ENCODE results near the gene CAD. TPM values are rescaled to one million over a fixed set of nuclear protein-coding genes. Genes with fewer than 3 reads are reported as not detected.
"Not testable (repeated sequence)": the region's sequence is repeated elsewhere in the genome, so short reads cannot be mapped to it uniquely, and the experiment has no call there.

The CAD gene
- total and polyA plus RNA-seq, 4 donors, result 6.3 to 23.2 (median 13.5) TPM

DNA sequence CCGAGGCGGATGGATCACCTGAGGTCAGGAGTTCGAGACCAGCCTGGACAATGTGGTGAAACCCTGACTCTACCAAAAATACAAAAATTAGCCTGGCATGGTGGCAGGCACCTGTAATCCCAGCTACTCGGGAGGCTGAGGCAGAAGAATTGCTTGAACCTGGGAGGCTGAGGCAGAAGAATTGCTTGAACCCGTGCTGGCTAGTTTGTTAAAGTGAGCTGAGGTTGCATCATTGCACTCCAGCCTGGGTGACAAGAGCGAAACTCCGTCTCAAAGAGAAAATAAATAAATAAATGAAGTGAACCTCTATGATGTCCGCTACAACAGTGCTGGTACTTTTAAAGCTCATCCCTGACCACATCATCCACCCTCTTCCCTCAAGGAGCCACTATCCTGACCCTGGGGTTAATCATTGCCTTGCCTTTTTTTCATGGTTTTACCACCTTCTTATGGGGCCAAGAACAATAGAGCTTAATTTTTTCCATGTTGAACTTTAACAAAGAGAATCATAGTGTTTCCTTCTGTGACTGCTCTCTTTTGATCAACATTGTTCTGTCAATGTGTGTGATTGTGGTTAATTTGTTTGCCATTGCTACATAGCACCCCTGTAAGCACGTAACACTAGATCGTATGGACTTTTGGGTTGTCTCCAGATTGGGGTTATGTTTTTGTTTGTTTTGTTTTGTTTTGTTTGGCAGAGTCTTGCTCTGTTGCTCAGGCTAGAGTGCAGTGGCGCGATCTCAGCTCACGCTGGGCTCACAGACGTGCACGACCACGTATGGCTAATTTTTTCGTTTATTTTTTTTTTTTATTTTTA, 22.4 kb upstream of the CAD start:
- DNase-seq (ENCODE audit: low spot score), result no peak
- Histone ChIP-seq H3K36me3 (ENCODE audit: control insufficient read depth in 4 of 4, insufficient read depth in 3 of 4, low read depth in 1 of 4, low read length in 3 of 4) (peaks cover 0 to 4% (median under 1%) of the 10 kb centered on the region in 4 donors), H3K9ac (ENCODE audit: low read depth in 1 of 2, low read length in 2 of 2) (peak overlapping the region in 1 of 2 donors; percentile 51), H3K9me3 (ENCODE audit: control insufficient read depth in 4 of 4, low read length in 3 of 4) (no peaks in the 10 kb centered on the region), H3K4me3 (ENCODE audit: low read depth in 1 of 3, low read length in 3 of 3) (no peak overlapping the region), H3K4me1 (ENCODE audit: control insufficient read depth in 4 of 4, insufficient read depth in 4 of 4, low read length in 3 of 4) (peaks cover 0 to 13% (median 5%) of the 10 kb centered on the region in 4 donors), H3K27me3 (ENCODE audit: control insufficient read depth in 4 of 4, insufficient read depth in 4 of 4, low read length in 3 of 4) (no peaks in the 10 kb centered on the region), H3K27ac (ENCODE audit: low read depth in 1 of 2, low read length in 2 of 2) (peak overlapping the region; percentile 69 to 94)
- TF ChIP-seq YY1 (IDR thresholded peaks at IDR 0.05) (peak; percentile 78), NR2F2 (IDR thresholded peaks at IDR 0.05) (no peak), HNF4A (conservative IDR thresholded peaks at IDR 0.05) (peak; percentile 80 to 85), TAF1 (conservative IDR thresholded peaks at IDR 0.05) (no peak), FOXA1 (IDR thresholded peaks at IDR 0.05) (peak; percentile 79), HNF4G (IDR thresholded peaks at IDR 0.05) (peak; percentile 35), SP1 (IDR thresholded peaks at IDR 0.05) (peak; percentile 81), JUND (IDR thresholded peaks at IDR 0.05) (peak in 1 of 2 donors; percentile 61), RXRA (IDR thresholded peaks at IDR 0.05) (peak; percentile 67 to 93), RAD21 (IDR thresholded peaks at IDR 0.05) (peak; percentile 51 to 56), FOXA2 (IDR thresholded peaks at IDR 0.05) (peak; percentile 91), GABPA (IDR thresholded peaks at IDR 0.05 in 1 of 2, conservative IDR thresholded peaks at IDR 0.05 in 1 of 2) (peak in 1 of 2 donors; percentile 19), EGR1 (IDR thresholded peaks at IDR 0.05; ENCODE audit: low read depth in 2 of 2) (peak in 1 of 2 donors; percentile 60)
- TF ChIP-seq, protein P1, sequence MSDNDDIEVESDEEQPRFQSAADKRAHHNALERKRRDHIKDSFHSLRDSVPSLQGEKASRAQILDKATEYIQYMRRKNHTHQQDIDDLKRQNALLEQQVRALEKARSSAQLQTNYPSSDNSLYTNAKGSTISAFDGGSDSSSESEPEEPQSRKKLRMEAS (IDR thresholded peaks at IDR 0.05), result peak; percentile 67
- TF ChIP-seq, protein P2, sequence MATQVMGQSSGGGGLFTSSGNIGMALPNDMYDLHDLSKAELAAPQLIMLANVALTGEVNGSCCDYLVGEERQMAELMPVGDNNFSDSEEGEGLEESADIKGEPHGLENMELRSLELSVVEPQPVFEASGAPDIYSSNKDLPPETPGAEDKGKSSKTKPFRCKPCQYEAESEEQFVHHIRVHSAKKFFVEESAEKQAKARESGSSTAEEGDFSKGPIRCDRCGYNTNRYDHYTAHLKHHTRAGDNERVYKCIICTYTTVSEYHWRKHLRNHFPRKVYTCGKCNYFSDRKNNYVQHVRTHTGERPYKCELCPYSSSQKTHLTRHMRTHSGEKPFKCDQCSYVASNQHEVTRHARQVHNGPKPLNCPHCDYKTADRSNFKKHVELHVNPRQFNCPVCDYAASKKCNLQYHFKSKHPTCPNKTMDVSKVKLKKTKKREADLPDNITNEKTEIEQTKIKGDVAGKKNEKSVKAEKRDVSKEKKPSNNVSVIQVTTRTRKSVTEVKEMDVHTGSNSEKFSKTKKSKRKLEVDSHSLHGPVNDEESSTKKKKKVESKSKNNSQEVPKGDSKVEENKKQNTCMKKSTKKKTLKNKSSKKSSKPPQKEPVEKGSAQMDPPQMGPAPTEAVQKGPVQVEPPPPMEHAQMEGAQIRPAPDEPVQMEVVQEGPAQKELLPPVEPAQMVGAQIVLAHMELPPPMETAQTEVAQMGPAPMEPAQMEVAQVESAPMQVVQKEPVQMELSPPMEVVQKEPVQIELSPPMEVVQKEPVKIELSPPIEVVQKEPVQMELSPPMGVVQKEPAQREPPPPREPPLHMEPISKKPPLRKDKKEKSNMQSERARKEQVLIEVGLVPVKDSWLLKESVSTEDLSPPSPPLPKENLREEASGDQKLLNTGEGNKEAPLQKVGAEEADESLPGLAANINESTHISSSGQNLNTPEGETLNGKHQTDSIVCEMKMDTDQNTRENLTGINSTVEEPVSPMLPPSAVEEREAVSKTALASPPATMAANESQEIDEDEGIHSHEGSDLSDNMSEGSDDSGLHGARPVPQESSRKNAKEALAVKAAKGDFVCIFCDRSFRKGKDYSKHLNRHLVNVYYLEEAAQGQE (IDR thresholded peaks at IDR 0.05), result peak; percentile 89
- TF ChIP-seq, protein P3, sequence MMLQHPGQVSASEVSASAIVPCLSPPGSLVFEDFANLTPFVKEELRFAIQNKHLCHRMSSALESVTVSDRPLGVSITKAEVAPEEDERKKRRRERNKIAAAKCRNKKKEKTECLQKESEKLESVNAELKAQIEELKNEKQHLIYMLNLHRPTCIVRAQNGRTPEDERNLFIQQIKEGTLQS (IDR thresholded peaks at IDR 0.05), result no peak
- TF ChIP-seq, protein P4, sequence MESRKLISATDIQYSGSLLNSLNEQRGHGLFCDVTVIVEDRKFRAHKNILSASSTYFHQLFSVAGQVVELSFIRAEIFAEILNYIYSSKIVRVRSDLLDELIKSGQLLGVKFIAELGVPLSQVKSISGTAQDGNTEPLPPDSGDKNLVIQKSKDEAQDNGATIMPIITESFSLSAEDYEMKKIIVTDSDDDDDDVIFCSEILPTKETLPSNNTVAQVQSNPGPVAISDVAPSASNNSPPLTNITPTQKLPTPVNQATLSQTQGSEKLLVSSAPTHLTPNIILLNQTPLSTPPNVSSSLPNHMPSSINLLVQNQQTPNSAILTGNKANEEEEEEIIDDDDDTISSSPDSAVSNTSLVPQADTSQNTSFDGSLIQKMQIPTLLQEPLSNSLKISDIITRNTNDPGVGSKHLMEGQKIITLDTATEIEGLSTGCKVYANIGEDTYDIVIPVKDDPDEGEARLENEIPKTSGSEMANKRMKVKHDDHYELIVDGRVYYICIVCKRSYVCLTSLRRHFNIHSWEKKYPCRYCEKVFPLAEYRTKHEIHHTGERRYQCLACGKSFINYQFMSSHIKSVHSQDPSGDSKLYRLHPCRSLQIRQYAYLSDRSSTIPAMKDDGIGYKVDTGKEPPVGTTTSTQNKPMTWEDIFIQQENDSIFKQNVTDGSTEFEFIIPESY (IDR thresholded peaks at IDR 0.05), result peak; percentile 66
- TF ChIP-seq, protein P5, sequence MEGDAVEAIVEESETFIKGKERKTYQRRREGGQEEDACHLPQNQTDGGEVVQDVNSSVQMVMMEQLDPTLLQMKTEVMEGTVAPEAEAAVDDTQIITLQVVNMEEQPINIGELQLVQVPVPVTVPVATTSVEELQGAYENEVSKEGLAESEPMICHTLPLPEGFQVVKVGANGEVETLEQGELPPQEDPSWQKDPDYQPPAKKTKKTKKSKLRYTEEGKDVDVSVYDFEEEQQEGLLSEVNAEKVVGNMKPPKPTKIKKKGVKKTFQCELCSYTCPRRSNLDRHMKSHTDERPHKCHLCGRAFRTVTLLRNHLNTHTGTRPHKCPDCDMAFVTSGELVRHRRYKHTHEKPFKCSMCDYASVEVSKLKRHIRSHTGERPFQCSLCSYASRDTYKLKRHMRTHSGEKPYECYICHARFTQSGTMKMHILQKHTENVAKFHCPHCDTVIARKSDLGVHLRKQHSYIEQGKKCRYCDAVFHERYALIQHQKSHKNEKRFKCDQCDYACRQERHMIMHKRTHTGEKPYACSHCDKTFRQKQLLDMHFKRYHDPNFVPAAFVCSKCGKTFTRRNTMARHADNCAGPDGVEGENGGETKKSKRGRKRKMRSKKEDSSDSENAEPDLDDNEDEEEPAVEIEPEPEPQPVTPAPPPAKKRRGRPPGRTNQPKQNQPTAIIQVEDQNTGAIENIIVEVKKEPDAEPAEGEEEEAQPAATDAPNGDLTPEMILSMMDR (IDR thresholded peaks at IDR 0.05; ENCODE audit: low read depth, low read length, missing input control), result no peak
- 41% methylated on average over 17 of the region's 17 CpGs for WGBS

DNA sequence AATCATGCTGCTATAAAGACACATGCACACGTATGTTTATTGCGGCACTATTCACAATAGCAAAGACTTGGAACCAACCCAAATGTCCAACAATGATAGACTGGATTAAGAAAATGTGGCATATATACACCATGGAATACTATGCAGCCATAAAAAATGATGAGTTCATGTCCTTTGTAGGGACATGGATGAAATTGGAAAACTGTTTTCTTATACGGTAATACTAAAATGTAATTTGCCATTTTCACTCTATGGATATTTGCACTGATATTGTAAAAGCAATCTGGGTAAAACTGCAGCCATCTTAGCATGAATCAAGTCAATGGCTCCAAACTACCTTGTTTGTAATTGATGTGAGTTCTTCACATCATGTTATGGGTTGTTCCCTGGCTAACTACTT, 21.4 kb upstream of the CAD start:
- H3K9ac ChIP-seq (ENCODE audit: low read depth in 1 of 2, low read length in 2 of 2); H3K9me3 ChIP-seq (ENCODE audit: control insufficient read depth in 4 of 4, low read length in 3 of 4); H3K27me3 ChIP-seq (ENCODE audit: control insufficient read depth in 4 of 4, insufficient read depth in 4 of 4, low read length in 3 of 4); DNase-seq (ENCODE audit: low spot score); H3K4me3 ChIP-seq (ENCODE audit: low read depth in 1 of 3, low read length in 3 of 3); H3K27ac ChIP-seq (ENCODE audit: low read depth in 1 of 2, low read length in 2 of 2): not testable (repeated sequence)
- Histone ChIP-seq H3K36me3 (ENCODE audit: control insufficient read depth in 4 of 4, insufficient read depth in 3 of 4, low read depth in 1 of 4, low read length in 3 of 4) (peaks cover 0 to 14% (median 4%) of the 10 kb centered on the region in 4 donors), H3K4me1 (ENCODE audit: control insufficient read depth in 4 of 4, insufficient read depth in 4 of 4, low read length in 3 of 4) (peaks cover 0 to 13% (median 5%) of the 10 kb centered on the region in 4 donors)
- 89% methylated on average over 3 of the region's 3 CpGs for WGBS

DNA sequence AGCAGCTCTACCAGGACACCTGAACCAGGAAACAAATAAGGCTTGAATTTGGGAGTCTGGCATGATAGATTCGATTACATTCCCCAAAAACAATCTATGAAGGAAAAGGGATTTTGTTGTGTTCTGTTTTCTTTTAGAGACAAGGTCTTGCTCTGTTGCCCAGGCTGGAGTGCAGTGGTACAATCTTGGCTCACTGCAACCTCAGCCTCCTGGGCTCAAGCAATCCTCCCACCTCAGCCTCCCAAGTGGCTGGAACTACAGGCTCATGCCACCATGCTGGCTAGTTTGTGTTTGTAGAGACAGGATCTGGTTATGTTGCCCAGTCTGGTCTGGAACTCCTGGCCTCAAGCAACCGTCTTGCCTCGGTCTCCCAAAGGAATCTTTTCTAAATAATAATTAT, 19.1 kb upstream of the CAD start:
- not testable (repeated sequence) for H3K9me3 ChIP-seq (ENCODE audit: control insufficient read depth in 4 of 4, low read length in 3 of 4); DNase-seq (ENCODE audit: low spot score); H3K4me3 ChIP-seq (ENCODE audit: low read depth in 1 of 3, low read length in 3 of 3); H3K27ac ChIP-seq (ENCODE audit: low read depth in 1 of 2, low read length in 2 of 2); H3K9ac ChIP-seq (ENCODE audit: low read depth in 1 of 2, low read length in 2 of 2); H3K27me3 ChIP-seq (ENCODE audit: control insufficient read depth in 4 of 4, insufficient read depth in 4 of 4, low read length in 3 of 4); H3K4me1 ChIP-seq (ENCODE audit: control insufficient read depth in 4 of 4, insufficient read depth in 4 of 4, low read length in 3 of 4)
- 95% methylated on average over 3 of the region's 3 CpGs for WGBS
- H3K36me3 ChIP-seq (ENCODE audit: control insufficient read depth in 4 of 4, insufficient read depth in 3 of 4, low read depth in 1 of 4, low read length in 3 of 4), result peaks cover 0 to 33% (median 19%) of the 10 kb centered on the region in 4 donors

Data from liver (tissue), 9 donors.